ENCODE results near the gene AP1S3. TPM values are rescaled to one million over a fixed set of nuclear protein-coding genes. Genes with fewer than 3 reads are reported as not detected.

Gene AP1S3
- total RNA-seq, result 3.2 and 7.7 TPM in 2 replicates

DNA sequence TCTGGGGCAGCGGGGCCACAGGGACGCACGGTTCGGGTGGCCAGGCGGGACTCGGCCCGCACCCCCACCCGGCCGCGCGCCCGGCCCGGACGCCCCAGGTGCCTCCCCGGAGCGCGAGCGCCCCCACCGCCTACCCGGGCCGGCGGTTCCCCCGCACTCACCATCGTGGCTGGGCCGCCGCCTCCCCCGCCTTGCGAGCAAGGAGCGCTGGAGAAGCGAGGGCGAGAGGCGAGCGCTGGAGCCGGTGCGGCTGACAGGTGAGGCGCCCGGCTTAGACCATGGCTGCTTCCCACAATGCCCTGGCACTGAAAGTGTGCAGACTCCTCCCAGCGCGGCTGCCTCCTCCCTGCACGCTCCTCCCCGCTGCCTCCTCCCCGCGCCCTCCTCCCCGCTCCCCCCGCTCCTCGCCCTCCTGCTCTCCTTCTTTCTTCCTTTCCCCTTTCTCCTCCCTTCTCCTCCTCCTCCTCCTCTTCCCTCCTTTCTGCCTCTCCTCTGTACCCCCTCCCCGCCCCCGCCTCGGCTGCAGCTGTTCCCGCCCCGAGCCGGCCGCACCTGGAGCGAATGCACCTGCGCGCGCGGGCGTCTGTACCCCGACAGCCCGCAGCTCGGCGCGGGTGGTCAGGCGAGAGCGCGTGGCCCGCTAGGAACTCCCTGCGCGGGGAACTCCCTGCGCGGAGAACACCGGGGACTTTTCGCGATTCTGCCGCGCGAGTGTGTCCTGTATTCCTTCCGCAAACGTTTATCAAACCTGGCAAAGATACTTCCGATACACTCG is at the start of gene AP1S3:
Gene AP1S3 (minus strand): TSS at position 296 of the 775 bp plus-strand sequence. CDS start 132 bp downstream, at position 164.

Other genes with a start within 250 kb of the AP1S3 start
- 0.38 TPM in 1 of 2 replicates, not detected in the other for gene SCG2, start 235.2 kb downstream of the AP1S3 start, total RNA-seq
- gene WDFY1, start 107.8 kb upstream of the AP1S3 start, total RNA-seq, result 126 and 176 TPM in 2 replicates
- 26.8 and 29.1 TPM in 2 replicates for gene MRPL44, start 119.9 kb upstream of the AP1S3 start, total RNA-seq
- gene SERPINE2, start 201.7 kb upstream of the AP1S3 start, total RNA-seq, result 7.2 and 18.6 TPM in 2 replicates

Data from endothelial cell of coronary artery (primary cell).